Stimulated activated CD8-positive, alpha-beta memory T cell treated with anti-CD3 and anti-CD28 coated beads, Interleukin-4, amount 100 ng/mL, for 4 hours (primary cell): Measurements from ENCODE around the gene XKRX.

ENCODE experiments used
- DNase-seq, 2 donors: peaks; one replicate each; pipeline ENCODE4 v3.0.0-alpha.2; 2020; ENCODE audit warnings: low read depth in 2 of 2, low spot score in 1 of 2

XKRX gene

DNA sequence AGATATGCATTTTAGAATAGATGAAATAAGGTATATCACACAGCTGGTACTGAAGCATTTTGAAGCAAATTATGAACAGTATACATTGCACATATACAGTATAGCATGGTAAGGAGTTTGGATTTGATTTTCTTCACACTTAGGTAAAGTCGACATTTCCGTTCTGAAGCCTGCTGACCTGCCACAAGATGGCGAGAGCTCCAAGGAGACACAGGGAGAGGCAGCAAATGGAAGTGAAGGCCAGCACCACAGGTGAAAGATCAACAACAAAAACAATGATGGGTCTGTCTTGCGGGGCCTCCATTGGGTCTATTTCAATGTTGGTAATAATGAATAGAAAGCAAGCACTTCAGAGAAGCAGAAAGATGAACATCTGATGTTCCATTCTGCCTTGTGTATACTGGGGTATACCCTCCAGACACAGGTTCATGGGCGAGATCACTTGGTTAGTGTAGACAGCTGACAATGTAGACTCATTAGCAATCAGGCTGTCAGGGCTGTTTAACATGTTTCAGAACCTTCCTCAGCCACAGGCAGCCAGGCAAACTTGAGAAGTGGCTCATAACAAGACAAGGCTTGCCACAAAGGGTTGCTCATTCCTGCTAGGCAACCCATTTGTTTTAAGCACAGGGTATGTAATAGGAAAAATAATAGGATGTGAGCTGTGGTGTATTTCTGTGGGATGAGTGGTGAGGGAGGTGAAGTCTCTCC is 33.2 kb downstream of the XKRX start:
- no peak for DNase-seq

DNA sequence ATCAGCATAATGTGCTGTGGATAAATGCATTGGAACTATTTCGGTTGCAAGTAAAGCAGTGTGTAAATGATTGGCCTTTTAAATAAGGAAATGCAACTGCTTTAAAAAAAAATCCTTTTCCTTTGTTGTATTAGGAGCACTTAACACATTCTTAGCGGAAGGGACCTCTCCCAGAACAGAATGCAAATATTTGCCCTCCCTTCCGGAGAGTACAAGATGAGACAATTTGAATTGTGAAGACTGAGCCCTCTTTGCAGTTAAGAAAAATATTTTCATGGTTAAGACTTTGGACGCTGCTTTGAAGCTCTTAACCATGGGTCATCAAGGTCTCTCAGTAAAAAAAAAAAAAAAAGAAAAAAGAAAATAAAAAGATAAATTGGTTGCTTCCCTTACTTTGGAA is 45.1 kb downstream of the XKRX start:
- no peak for DNase-seq

DNA sequence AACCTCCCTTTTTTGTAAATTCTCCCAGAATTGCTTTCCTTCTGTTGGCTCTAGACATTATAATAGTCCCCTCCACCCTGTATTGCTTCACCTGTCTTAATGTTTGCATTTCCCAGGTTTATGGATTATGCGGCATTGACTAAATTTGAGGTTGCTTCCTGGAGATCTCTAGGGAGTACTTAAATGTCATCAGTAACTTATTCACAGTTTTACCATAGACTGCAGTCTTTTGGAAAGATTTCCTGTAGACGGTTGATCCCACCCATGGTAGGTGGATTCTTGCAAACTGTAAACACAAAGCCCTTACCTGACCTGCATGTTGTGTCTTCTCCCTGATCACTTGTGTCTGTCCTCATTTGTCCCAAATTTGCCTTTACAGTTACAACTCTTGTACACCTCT is 48.3 kb downstream of the XKRX start:
- no peak for DNase-seq

GRCh38 chrX:100874325-100874724 is 54.4 kb downstream of the XKRX start, which contains the start of gene NOX1:
Gene NOX1 (minus strand): TSS chrX:100874359. CDS start chrX:100874139, 220 bp downstream.
- DNase-seq: no peak

- DNase-seq: no peak
These were observed 56.8 kb downstream of the XKRX start for GRCh38 chrX:100871594-100872560.

GRCh38 chrX:100870527-100870926 is 58.2 kb downstream of the XKRX start:
- DNase-seq: no peak

GRCh38 chrX:100868273-100868672 is 60.4 kb downstream of the XKRX start:
- DNase-seq: no peak

DNA sequence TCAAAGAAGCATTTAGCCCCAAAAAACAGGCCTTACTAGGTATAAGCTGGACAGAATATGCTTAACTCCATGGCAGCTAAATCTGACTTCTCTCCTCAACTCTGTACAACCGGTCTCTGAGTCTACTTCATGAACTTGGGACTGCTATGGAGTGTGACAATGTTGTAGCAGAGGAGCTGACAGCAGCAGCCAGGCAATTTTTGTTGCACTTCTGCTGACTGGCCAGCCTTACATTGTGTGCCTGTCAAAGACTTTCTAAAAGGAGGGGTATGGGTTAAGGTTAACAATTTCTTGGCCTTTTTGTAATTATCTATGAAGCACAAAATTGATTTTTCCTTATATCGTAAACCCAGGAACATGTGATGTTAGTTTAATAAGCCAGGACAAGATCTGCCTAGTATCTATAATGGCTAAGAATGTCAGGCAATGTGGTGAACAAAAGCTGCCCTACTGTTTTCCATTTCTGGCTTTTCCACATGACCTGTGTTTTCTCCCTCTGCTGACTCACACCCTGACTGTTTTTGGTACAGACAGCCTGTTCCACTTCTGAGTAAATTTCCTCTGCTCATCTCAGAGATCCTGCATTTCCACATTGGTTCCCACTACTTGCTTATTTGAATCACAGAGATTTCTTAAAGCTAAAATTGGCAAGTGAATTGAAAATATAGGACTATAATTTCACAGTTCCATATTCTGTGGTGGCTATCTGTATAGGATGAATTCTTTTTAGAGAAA is 63.9 kb downstream of the XKRX start:
- no peak for DNase-seq
